HG03175 (cell line): ENCODE data around the gene KSR2.
"Not testable (repeated sequence)": the region's sequence is repeated elsewhere in the genome, so short reads cannot be mapped to it uniquely, and the experiment has no call there.

Experiments
- ATAC-seq: cut with Tn5 transposase; IDR thresholded peaks from one replicate; pipeline ENCODE4 v1.9.1; 2021; ENCODE audit warnings: mild to moderate bottlenecking, moderate library complexity; ENCODE audit not compliant: unreplicated experiment

The KSR2 gene

GRCh38 chr12:117768860-117769259 is 199.9 kb downstream of the KSR2 start:
- no peak for ATAC-seq

DNA sequence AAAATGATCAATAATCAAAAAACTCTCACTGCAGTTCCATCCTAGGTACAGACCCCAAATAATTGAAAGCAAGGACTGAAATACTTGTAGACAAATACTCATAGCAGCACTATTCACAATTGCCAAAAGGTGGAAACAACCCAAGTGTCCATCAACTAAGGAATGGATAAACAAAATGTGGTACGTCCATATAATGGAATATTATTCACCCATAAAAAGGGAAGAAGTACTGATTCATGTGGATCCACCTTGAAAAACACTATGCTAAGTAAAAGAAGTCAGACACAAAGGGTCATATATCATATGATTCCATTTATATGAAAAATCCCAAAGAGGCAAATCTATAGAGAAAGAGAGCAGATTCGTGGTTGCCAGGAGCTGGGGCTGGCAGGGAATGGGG is 202.8 kb downstream of the KSR2 start:
- ATAC-seq = no peak

DNA sequence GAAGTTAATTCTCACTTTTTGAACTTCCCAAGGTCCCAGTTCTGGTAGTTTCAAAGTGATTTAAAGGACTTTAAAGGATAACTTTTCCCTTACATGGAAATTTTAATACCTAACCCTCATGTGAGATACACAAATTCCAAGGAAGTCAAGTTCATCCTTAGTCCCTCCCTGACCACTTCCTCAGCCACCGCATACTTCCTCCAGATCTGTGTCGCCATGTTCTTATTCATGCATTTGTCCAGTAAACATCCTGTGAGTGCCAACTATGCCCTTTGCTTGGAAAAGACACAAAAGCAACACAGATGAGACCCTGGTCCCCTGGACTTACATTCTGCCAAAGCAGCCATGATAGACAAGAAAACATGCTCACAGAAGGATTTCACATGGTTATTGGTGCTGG is 206.6 kb downstream of the KSR2 start:
- no peak for ATAC-seq

DNA sequence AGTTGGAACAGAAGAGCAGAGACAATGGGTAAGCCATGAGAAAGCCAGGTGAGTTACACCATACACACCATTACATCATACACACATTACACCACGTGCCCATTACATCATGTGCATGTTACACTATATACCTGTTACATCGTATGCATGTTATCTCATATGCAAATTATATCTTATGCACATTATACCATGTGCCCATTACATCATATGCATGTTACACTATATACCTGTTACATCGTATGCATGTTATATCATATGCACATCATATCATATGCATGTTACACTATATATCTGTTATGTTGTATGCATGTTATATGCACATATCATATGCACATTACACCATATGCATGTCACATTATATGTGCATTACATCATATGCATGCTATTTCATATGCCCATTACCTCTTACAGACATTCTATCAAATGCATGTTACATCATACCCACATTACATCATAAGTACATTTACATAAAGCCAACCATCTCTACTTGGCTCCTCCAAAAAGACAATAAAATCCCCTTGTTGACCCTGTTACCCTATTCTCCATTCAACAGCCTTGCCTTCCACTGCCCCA is 207.2 kb downstream of the KSR2 start:
- ATAC-seq = no peak

DNA sequence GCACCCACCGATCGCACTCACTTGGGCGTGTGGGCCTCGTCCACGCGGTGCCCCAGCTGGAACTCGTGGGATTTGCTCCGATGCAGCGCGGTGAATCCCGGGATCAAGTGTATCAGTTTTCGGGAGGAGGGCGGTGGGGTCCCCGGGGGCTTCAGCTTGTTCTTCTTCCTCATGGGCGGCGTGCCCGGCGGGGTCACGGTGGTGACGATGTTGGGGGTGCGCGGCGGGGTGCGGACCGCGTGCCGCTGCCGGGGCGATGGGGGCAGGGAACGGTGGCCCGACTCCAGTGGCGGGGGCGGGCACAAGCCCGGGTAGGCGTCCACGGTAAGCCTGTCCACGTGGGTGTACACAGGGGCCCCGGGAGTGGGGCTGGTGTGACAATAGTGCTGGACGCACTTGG is 207.8 kb downstream of the KSR2 start:
- no peak for ATAC-seq

- ATAC-seq = no peak
Measured at GRCh38 chr12:117750657-117751056, 218.1 kb downstream of the KSR2 start.

GRCh38 chr12:117749431-117749830 is 219.4 kb downstream of the KSR2 start:
- no peak for ATAC-seq

- not testable (repeated sequence) for ATAC-seq
Measured at GRCh38 chr12:117746358-117746757, 222.4 kb downstream of the KSR2 start.

DNA sequence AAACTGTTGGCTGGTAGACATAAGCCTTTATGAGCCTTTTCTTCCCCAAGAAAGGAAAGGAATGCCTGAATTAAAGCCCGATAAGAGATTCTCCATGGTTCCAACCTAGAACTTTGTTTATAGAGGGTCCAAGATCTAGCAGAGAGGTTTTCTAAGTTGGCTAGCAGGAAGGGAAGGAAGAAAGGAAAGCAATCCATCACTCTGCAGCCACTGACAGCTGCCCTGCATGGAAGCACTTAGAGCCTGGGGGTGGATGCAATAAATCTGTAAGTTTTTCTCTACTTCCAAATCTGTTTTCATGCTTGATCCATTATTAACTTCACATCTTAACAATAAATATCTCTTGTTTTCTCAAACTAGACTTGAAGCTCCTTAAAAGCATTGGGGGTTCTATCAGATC is 224.4 kb downstream of the KSR2 start:
- no peak for ATAC-seq

- no peak for ATAC-seq
Measured at GRCh38 chr12:117743761-117744160, 225.0 kb downstream of the KSR2 start.

DNA sequence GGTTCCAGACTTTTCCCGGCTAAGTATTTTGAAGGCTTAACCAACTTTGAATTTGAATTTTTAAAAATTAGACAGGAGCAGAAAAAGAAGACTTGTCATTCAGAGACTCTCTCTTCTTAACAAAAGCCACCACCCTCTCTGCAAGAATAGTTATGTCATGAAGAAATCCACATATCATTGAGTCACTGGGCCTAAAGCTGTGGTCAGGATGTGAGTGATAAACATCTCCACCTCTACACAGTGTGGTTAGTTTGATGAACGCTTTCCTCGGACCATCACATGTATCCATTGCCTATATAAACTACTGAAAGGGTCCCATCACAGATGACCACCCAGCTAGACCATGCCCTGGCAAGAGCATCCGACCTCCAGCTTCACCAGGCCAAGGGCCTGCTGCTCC is 226.1 kb downstream of the KSR2 start:
- ATAC-seq = no peak

DNA sequence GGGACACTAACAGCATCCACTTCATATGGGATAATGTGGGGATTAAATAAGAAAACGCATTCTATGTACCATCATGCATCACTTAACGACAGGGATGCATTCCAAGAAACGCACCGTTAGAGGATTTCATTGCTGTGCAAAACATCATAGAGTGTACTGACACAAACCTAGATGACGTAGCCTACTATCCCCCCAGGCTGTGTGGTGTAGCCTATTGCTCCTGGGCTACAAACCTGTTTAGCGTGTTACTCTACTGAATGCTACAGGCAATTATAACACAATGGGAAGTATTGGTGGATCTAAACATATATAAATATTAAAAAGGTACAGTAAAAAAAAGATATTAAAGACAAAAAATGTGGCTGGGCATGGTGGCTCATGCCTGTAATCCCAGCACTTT is 230.6 kb downstream of the KSR2 start:
- no peak for ATAC-seq

DNA sequence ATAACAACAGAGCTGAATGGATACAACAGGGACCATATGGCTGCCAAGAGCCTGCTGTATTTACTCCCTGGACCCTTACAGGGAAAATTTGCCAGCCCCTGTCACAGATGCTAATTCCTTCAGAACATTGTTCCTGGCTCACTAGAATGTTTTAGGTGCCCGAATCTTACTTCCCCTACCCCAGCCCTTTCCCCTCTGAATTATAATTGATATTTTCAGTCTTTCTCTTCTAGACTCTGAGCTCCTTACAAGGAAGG is 235.3 kb downstream of the KSR2 start:
- no peak for ATAC-seq

GRCh38 chr12:117732761-117733548 is 235.8 kb downstream of the KSR2 start:
- ATAC-seq = no peak

- ATAC-seq = not testable (repeated sequence)
Measured at GRCh38 chr12:117731131-117731530, 237.7 kb downstream of the KSR2 start.

- no peak for ATAC-seq
Measured at GRCh38 chr12:117727301-117727700, 241.5 kb downstream of the KSR2 start.

GRCh38 chr12:117724543-117724942 is 244.2 kb downstream of the KSR2 start:
- ATAC-seq = no peak

DNA sequence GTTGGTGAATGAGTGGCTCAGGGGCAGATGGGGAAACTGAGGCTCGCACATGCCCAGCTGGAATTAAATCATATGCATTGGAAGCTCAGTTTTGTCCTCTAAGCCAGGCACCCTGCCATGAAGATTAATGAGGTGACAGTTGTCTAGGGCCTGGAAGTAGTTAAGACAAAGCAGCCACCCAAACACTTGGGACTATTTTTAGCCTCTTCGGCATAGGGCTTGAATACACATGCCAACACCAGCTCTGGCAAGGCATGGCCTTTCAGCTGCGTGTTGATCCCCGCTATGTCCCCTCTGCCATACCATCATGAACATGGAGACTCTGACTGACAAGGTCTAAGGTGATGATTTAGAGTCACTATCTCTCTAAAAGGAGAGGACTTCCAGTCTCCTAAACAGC is 250.2 kb downstream of the KSR2 start:
- ATAC-seq = no peak

DNA sequence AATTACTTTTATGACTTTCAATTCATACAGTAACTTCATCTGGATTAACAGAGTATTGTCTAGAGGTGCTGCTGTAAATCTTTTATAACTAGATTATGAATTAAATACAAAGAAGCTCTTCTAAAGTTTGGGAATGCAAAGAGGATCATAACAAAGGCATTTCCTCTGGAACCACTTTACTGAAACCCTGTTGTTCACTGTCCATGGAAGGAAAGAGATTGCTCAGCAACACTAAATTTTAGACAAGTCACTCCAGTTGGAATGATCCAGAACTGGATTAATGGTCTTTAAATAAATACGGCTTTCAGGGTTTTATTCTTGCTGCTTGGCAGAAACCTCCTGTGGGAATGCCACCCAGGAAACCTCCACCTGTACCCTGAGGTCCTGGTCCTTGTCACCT is 250.6 kb downstream of the KSR2 start:
- no peak for ATAC-seq

GRCh38 chr12:117714203-117714602 is 254.6 kb downstream of the KSR2 start:
- ATAC-seq = no peak

DNA sequence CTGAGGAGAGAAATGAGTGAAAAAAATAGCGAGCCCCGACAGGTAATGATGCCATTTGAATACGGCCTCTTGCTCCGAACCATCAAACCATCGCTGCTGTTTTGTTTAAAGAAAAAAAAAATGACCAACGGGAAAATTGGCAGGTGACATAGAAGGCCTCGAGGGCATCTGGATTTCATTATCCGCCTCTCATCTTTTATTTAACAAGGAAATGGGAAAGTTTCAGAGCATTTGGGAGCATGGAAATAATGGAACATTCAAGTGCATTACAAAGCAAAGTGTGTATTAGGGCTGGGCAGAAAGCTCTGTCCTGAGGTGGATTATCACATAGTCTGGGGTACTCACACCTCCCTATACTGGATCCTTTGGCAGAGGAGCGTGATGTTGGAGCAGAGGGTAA is 258.7 kb downstream of the KSR2 start:
- ATAC-seq = no peak

DNA sequence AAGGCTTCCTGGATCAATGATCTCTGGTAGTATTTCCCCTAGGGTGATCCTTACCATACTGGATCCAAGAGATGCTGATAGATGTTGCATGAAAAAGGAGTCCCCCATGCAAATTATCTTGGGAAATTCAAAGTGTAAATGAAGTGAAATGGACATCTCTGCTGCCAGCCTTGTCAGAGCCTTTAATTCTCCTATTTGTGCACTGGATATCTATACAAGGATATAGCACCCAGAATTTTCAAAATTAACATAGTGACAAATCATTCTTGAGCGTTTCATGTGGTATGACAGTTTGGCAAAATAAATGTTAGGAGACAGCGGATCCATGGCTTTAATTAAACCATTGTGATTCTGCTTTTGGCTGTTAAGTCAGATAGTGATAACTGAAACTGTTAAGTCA is 260.9 kb downstream of the KSR2 start:
- no peak for ATAC-seq

- no peak for ATAC-seq
Measured at GRCh38 chr12:117703584-117703983, 265.2 kb downstream of the KSR2 start.
